Prostate gland (tissue), 2 donors: ENCODE results near the gene CTDP1.

Experiments
- POLR2A ChIP-seq: fragments of 450-650 bp; IDR thresholded peaks from one replicate; pipeline ENCODE4 v1.6.1; 2016; ENCODE audit warnings: antibody characterized with exemption, mild to moderate bottlenecking
- TF ChIP-seq, protein P1 (sequence below), 4 experiments: fragments of 200-600 bp in 2 of 4; fragments of 450-650 bp in 2 of 4; sonication (generic) in 2 of 4; IDR thresholded peaks; 1 replicate in 3 of 4; 2 replicates in 1 of 4; pipeline ENCODE4 v1.5.1; 2016 to 2019; ENCODE audit warnings: antibody characterized with exemption in 4 of 4, mild to moderate bottlenecking in 2 of 4, moderate library complexity in 2 of 4

GRCh38 chr18:79681484-79682387, 2.1 kb downstream of the CTDP1 start:
- no peak for TF ChIP-seq POLR2A
- TF ChIP-seq, protein P1, sequence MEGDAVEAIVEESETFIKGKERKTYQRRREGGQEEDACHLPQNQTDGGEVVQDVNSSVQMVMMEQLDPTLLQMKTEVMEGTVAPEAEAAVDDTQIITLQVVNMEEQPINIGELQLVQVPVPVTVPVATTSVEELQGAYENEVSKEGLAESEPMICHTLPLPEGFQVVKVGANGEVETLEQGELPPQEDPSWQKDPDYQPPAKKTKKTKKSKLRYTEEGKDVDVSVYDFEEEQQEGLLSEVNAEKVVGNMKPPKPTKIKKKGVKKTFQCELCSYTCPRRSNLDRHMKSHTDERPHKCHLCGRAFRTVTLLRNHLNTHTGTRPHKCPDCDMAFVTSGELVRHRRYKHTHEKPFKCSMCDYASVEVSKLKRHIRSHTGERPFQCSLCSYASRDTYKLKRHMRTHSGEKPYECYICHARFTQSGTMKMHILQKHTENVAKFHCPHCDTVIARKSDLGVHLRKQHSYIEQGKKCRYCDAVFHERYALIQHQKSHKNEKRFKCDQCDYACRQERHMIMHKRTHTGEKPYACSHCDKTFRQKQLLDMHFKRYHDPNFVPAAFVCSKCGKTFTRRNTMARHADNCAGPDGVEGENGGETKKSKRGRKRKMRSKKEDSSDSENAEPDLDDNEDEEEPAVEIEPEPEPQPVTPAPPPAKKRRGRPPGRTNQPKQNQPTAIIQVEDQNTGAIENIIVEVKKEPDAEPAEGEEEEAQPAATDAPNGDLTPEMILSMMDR (IDR thresholded peaks at IDR 0.05) = no peak
